PC-3 (cell line): ENCODE results near the gene GSC2. TPM values are rescaled to one million over a fixed set of nuclear protein-coding genes. Genes with fewer than 3 reads are reported as not detected.

Source experiments
- ATAC-seq: fragments of 200-7000 bp; cut with Tn5 transposase; 2 replicates; pipeline ENCODE4 v1.9.1; 2020; ENCODE audit warnings: mild to moderate bottlenecking, moderate library complexity
- BruUV-seq: library from RNA; stranded (reverse); fragments of 400-500 nt; replicated peaks from 2 replicates; lab custom pipeline; 2021; lab: Mats Ljungman, UMichigan
- CTCF ChIA-PET: fragments of 300-600 bp; sonication (Branson Sonifier 250); formaldehyde crosslinking; loops from one replicate; lab custom pipeline; 2022; ENCODE audit warnings: antibody characterized with exemption; lab: Charles Lee
- POLR2A ChIA-PET: fragments of 300-600 bp; sonication (Branson Sonifier 250); formaldehyde crosslinking; loops from one replicate; lab custom pipeline; 2022; ENCODE audit warnings: antibody characterized with exemption; ENCODE audit not compliant: unreplicated experiment; lab: Charles Lee
- DNase-seq: peaks from one replicate; pipeline ENCODE4 v3.0.0-alpha.2; 2015
- H2AFZ ChIP-seq: fragments of 300-600 bp; sonication (generic); 2 replicates; pipeline ENCODE4 v1.6.0; 2016; ENCODE audit warnings: antibody characterized with exemption, low read length
- H3F3A ChIP-seq: fragments of 300-600 bp; sonication (generic); one replicate; pipeline ENCODE4 v1.6.0; 2017; ENCODE audit warnings: antibody characterized with exemption, low read length, control low read depth, mild to moderate bottlenecking; ENCODE audit not compliant: unreplicated experiment
- H3K27ac ChIP-seq: fragments of 300-600 bp; sonication (generic); 2 replicates; pipeline ENCODE4 v1.5.1; 2016; ENCODE audit warnings: mild to moderate bottlenecking, low read length
- H3K27me3 ChIP-seq: fragments of 300-600 bp; sonication (generic); 2 replicates; pipeline ENCODE4 v1.6.1; 2016; ENCODE audit warnings: low read length, mixed read lengths
- H3K36me3 ChIP-seq: fragments of 300-600 bp; sonication (generic); 2 replicates; pipeline ENCODE4 v1.6.1; 2016; ENCODE audit warnings: low read depth, mixed run types, low read length, mixed read lengths
- H3K4me1 ChIP-seq: fragments of 300-600 bp; sonication (generic); 2 replicates; pipeline ENCODE4 v1.5.1; 2016; ENCODE audit warnings: low read length; ENCODE audit not compliant: insufficient read depth
- H3K4me2 ChIP-seq: fragments of 300-600 bp; sonication (generic); 2 replicates; pipeline ENCODE4 v1.6.0; 2016; ENCODE audit warnings: low read length
- H3K4me3 ChIP-seq: fragments of 300-600 bp; sonication (generic); 2 replicates; pipeline ENCODE4 v1.5.1; 2016; ENCODE audit warnings: mild to moderate bottlenecking, low read length, mixed read lengths
- H3K79me2 ChIP-seq: fragments of 300-600 bp; sonication (generic); 2 replicates; pipeline ENCODE4 v1.6.1; 2017; ENCODE audit warnings: low read length, mixed read lengths
- H3K9ac ChIP-seq: fragments of 300-600 bp; sonication (generic); 2 replicates; pipeline ENCODE4 v1.6.0; 2016; ENCODE audit warnings: mild to moderate bottlenecking, low read length
- H3K9me2 ChIP-seq: fragments of 300-600 bp; sonication (generic); replicated peaks from 2 replicates; pipeline ENCODE4 v1.6.1; 2016; ENCODE audit warnings: mixed run types, low read length, mixed read lengths
- H3K9me3 ChIP-seq: fragments of 300-600 bp; sonication (generic); 2 replicates; pipeline ENCODE4 v1.6.1; 2016; ENCODE audit warnings: low read length, mixed read lengths
- H4K20me1 ChIP-seq: fragments of 300-600 bp; sonication (generic); 2 replicates; pipeline ENCODE4 v1.6.1; 2016; ENCODE audit warnings: low read length, mixed read lengths
- EZH2 ChIP-seq: fragments of 300-600 bp; sonication (generic); IDR thresholded peaks from one replicate; pipeline ENCODE4 v1.6.1; 2017; ENCODE audit warnings: antibody characterized with exemption, mild to moderate bottlenecking, low read length; ENCODE audit not compliant: unreplicated experiment
- EZH2phosphoT487 ChIP-seq: fragments of 300-600 bp; sonication (generic); IDR thresholded peaks from 2 replicates; pipeline ENCODE4 v1.6.1; 2018; ENCODE audit warnings: mild to moderate bottlenecking, antibody characterized with exemption, low read length, borderline replicate concordance
- intact Hi-C: fragments of 100-400 bp; cut with micrococcal nuclease; formaldehyde crosslinking; loops from 2 replicates; pipeline ENCODE4 v1.9.0; 2023
- total RNA-seq: library from RNA; depleted of rRNA; stranded (reverse); fragments of >200 nt; gene quantifications from 2 replicates; pipeline ENCODE4 v1.2.3, GENCODE V29; 2014
- TF ChIP-seq, protein P1 (sequence below): fragments of 300-600 bp; sonication (generic); conservative IDR thresholded peaks from 2 replicates; pipeline ENCODE4 v1.5.1; 2017; ENCODE audit warnings: antibody characterized with exemption, low read depth, mild to moderate bottlenecking, low read length

The GSC2 gene
- total RNA-seq, 1 experiment from 2014 or later, result not detected

DNA sequence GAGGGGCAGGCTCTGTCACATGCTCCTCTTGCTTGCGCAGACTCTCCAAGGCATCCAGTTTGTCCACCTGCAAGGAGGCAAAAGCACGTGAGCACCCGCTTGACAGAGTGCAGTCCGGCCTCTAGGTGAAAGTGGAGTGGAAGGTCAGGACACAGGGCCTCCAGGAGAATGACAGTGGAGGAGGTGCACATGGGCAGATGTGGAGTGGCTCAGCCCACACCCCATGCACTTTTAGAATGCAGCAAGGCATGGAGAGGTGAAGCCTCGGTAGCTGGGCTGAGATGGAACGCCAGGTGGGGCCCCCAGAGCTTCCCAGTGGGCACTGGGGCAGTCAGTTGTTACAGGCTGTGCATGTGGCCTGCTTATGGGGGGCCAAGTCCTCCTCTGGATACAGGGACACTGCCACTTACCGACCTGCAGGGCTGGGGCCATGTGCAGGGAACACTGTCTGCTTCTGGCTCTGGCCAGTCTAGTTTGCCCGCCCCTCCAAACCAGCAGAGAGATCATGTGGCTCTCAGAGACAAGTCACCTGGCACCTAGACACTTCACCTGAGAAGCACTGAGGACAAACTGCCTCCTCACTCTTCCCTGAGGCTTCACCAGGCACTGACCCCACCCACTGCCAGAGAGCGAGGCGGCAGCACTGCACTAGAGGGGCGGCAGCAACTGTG, 30.8 kb upstream of the GSC2 start:
- ATAC-seq (no peak), DNase-seq (no peak)
- H2AFZ ChIP-seq, result no peak overlapping the region
- no peaks in the 10 kb centered on the region for H3K9me2 ChIP-seq
- H3F3A ChIP-seq, result no peaks in the 10 kb centered on the region
- H3K27ac ChIP-seq, result no peak overlapping the region
- H3K4me2 ChIP-seq, result no peak overlapping the region
- TF ChIP-seq EZH2phosphoT487 (no peak), EZH2 (no peak)
- TF ChIP-seq, protein P1, sequence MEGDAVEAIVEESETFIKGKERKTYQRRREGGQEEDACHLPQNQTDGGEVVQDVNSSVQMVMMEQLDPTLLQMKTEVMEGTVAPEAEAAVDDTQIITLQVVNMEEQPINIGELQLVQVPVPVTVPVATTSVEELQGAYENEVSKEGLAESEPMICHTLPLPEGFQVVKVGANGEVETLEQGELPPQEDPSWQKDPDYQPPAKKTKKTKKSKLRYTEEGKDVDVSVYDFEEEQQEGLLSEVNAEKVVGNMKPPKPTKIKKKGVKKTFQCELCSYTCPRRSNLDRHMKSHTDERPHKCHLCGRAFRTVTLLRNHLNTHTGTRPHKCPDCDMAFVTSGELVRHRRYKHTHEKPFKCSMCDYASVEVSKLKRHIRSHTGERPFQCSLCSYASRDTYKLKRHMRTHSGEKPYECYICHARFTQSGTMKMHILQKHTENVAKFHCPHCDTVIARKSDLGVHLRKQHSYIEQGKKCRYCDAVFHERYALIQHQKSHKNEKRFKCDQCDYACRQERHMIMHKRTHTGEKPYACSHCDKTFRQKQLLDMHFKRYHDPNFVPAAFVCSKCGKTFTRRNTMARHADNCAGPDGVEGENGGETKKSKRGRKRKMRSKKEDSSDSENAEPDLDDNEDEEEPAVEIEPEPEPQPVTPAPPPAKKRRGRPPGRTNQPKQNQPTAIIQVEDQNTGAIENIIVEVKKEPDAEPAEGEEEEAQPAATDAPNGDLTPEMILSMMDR, result no peak
- H3K9ac ChIP-seq, result no peak overlapping the region
- intact Hi-C loops, result no loop called here
- H3K4me1 ChIP-seq, result no peaks in the 10 kb centered on the region; the same call in 1 of the 2 replicates
- no peaks in the 10 kb centered on the region for H3K36me3 ChIP-seq
- H4K20me1 ChIP-seq, result no peaks in the 10 kb centered on the region
- BruUV-seq, result no TSS peak
- no peaks in the 10 kb centered on the region for H3K9me3 ChIP-seq
- POLR2A ChIA-PET, result no interaction called here
- peaks cover 20% of the 10 kb centered on the region for H3K79me2 ChIP-seq
- no peaks in the 10 kb centered on the region for H3K27me3 ChIP-seq
- CTCF ChIA-PET, result no interaction called here
- no peak overlapping the region for H3K4me3 ChIP-seq

DNA sequence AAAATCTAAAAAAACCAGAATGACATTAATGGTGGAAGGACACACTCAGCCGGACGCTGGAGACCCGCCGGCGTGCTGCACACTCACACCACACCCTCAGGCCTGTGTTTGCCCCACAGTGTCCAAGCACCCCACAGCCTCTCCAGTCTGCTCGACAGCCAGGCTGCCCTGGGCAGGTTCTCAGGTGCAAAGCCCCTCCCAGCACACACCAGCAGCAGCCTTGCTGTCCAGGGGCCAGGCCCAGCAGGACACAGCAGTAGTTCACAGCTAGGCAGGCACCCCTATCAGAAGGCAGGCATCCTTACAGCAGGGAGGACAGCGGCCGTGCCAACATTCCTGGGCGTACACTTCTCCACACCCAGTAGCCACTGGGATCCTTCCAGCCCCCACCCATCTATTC, 30.1 kb upstream of the GSC2 start:
- H3K27me3 ChIP-seq, result no peaks in the 10 kb centered on the region
- intact Hi-C loops, result no loop called here
- TF ChIP-seq EZH2, result no peak
- H3K9me3 ChIP-seq, result no peaks in the 10 kb centered on the region
- H3K4me2 ChIP-seq, result no peak overlapping the region
- no peak overlapping the region for H3K9ac ChIP-seq
- no peaks in the 10 kb centered on the region for H3K36me3 ChIP-seq
- H2AFZ ChIP-seq, result no peak overlapping the region
- no peaks in the 10 kb centered on the region for H3K9me2 ChIP-seq
- no peak overlapping the region for H3K27ac ChIP-seq
- no peak for DNase-seq
- ChIA-PET POLR2A (no interaction called here), CTCF (interaction anchor here (1.0 kb wide), 1 partner anchor 36 kb away, joined by 3 read pairs; the partner anchor contains the start of gene ESS2)
- H3K4me1 ChIP-seq, result no peaks in the 10 kb centered on the region; the same call in 1 of the 2 replicates
- no peaks in the 10 kb centered on the region for H3F3A ChIP-seq
- no peak overlapping the region for H3K4me3 ChIP-seq
- H3K79me2 ChIP-seq, result peaks cover 23% of the 10 kb centered on the region
- no peak for ATAC-seq
- no TSS peak for BruUV-seq
- H4K20me1 ChIP-seq, result no peaks in the 10 kb centered on the region

DNA sequence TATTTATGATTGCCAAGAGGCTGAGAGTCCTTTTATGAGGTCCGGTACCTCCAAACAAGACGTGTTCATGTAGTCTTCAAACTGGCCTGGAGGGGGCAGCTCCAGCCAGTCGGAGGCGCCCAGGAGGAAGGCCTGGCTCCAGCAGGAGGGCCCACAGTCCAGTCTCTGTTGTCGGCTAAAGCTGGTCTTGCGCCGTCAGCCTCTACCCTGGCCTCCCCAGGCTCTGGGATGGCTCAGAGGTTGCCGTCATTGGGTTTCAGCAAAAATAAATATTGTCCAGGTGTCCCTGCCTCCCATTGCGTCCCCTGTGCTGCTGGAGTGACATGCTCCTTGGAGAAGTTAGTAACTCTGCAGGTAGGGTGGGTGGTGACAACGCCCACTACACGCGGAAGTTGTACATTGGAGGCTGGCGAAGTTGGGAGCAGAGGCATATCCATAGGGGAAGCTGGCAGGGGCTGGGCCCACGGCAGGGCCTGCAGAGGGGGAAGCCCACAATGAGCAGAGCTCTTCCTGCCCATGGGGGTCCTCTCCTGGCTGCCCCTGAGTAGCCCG, 29.5 kb upstream of the GSC2 start:
- TF ChIP-seq, protein P1, result peak; percentile 74
- no peak for TF ChIP-seq EZH2phosphoT487
- TF ChIP-seq EZH2, result no peak
- peak overlapping the region; percentile 89 for H2AFZ ChIP-seq
- H3K79me2 ChIP-seq, result peaks cover 30% of the 10 kb centered on the region
- intact Hi-C loops, result loop anchor here (2.0 kb wide), 3 partner anchors 35 to 107 kb away; partner anchors contain the start of gene ESS2
- DNase-seq (peak; percentile 69), ATAC-seq (peak; percentile 59)
- ChIA-PET POLR2A (interaction anchor here (0.9 kb wide), 1 partner anchor 35 kb away, joined by 6 read pairs; the partner anchor contains the start of gene ESS2), CTCF (interaction anchor here (0.6 to 1.3 kb wide), 3 partner anchors 35 to 120 kb away, joined by 3 to 5 read pairs (median 3); partner anchors contain the start of gene ESS2)
- H3K4me2 ChIP-seq, result peak overlapping the region; percentile 90
- H3K4me3 ChIP-seq, result peak overlapping the region; percentile 88
- H3F3A ChIP-seq, result no peaks in the 10 kb centered on the region
- H3K9me2 ChIP-seq, result no peaks in the 10 kb centered on the region
- no peaks in the 10 kb centered on the region for H4K20me1 ChIP-seq
- peak overlapping the region; percentile 42 for H3K27ac ChIP-seq
- H3K27me3 ChIP-seq, result no peaks in the 10 kb centered on the region
- peak overlapping the region; percentile 56 for H3K9ac ChIP-seq
- H3K9me3 ChIP-seq, result no peaks in the 10 kb centered on the region
- H3K4me1 ChIP-seq, result no peaks in the 10 kb centered on the region; the same call in 1 of the 2 replicates
- no TSS peak for BruUV-seq
- H3K36me3 ChIP-seq, result no peaks in the 10 kb centered on the region
